ENCODE data around the gene MVK.

Gene MVK

DNA sequence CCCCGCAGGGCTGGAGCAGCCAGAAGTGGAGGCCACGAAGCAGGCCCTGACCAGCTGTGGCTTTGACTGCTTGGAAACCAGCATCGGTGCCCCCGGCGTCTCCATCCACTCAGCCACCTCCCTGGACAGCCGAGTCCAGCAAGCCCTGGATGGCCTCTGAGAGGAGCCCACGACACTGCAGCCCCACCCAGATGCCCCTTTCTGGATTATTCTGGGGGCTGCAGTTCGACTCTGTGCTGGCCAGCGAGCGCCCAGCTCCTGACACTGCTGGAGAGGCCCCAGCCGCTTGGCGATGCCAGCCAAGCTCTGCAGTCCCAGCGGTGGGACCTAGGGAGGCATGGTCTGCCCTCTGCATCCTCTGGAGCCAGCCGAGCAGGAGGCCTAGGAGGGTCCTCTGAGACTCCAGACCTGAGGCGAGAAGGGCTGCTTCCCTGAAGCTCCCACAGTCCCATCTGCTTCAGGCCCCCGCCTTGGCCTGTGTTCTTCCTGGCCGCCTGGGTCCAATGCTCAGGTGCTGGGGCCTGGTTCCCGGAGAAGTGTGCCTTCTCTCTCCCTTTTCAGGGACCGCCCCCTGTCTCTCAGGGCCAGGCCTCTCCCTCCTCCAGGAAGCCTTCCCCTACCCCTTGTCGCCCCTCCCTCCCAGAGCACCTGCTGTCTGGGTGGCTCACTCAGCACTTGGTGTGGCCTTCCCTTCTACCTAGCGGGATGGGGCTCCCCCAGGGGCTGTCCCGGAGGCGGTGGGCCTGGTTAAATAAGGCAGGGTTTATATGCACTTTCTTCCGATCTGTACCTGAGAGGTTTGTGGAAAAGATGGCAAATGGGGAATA, 23.0 kb downstream of the MVK start:
- no peak for DNase-seq (ENCODE audit: extremely low read depth, insufficient read length)
- Histone ChIP-seq H3K36me3 (ENCODE audit: control insufficient read depth, insufficient read depth, low read length) (peaks cover 15% of the 10 kb centered on the region), H3K4me3 (replicated peaks; ENCODE audit: low read depth, low read length) (no peak overlapping the region), H3K27me3 (replicated peaks; ENCODE audit: control insufficient read depth, insufficient read depth, low read length) (no peaks in the 10 kb centered on the region)
- TF ChIP-seq, protein P1, sequence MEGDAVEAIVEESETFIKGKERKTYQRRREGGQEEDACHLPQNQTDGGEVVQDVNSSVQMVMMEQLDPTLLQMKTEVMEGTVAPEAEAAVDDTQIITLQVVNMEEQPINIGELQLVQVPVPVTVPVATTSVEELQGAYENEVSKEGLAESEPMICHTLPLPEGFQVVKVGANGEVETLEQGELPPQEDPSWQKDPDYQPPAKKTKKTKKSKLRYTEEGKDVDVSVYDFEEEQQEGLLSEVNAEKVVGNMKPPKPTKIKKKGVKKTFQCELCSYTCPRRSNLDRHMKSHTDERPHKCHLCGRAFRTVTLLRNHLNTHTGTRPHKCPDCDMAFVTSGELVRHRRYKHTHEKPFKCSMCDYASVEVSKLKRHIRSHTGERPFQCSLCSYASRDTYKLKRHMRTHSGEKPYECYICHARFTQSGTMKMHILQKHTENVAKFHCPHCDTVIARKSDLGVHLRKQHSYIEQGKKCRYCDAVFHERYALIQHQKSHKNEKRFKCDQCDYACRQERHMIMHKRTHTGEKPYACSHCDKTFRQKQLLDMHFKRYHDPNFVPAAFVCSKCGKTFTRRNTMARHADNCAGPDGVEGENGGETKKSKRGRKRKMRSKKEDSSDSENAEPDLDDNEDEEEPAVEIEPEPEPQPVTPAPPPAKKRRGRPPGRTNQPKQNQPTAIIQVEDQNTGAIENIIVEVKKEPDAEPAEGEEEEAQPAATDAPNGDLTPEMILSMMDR (IDR thresholded peaks at IDR 0.05; ENCODE audit: insufficient read depth, low read length, poor library complexity, severe bottlenecking) = no peak

DNA sequence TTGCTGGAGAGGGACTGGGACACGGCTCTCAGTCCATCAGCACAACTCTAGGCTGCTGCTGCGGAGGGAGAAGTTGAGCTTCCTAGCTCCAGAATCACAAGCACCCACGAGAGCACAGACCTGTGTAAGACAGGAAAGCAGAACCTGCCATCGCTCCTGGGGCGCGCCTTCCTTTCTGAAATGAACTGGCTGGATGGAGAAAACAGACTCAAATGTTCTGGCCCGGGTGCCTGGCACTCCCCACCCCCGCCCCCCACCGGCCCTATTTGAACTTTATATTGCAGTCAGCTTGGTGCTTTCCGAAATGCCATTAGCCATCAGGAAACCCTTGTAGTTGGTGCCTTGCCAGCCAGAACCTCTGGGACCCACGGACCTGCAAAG, 23.8 kb downstream of the MVK start:
- TF ChIP-seq, protein P1 (IDR thresholded peaks at IDR 0.05; ENCODE audit: insufficient read depth, low read length, poor library complexity, severe bottlenecking) = no peak
- Histone ChIP-seq H3K36me3 (ENCODE audit: control insufficient read depth, insufficient read depth, low read length) (peaks cover 15% of the 10 kb centered on the region), H3K27me3 (replicated peaks; ENCODE audit: control insufficient read depth, insufficient read depth, low read length) (no peaks in the 10 kb centered on the region), H3K4me3 (replicated peaks; ENCODE audit: low read depth, low read length) (no peak overlapping the region)
- no peak for DNase-seq (ENCODE audit: extremely low read depth, insufficient read length)

DNA sequence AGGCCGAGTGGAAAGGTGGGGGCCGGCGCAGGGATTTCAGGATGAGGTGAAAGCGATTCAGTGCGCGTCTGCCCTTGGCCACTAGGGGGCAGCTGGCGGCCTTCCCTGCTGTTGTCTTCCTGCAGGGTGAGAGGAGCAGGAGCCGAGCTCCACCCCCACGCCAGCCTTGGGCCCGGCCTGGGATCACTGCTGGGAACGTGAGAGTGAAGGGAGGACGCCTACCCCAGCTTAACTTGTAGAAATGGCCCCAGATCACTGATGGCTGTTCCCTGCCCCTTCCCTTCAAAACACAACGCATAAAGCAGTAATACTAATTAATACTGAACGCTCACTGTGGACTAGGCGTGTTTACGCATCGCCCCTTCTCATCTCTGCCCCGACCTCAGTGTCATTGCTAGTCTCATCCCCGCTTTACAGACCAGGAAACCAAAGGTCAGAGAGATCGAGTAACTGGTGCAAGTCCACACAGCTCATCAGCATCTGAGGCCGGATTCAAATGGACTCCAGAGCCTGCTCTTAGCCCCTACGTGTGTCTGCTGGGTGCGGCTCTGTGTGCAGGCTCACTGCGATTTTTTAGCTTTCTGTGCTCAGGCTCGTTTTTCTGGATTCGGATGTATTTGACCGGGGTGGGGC, 24.3 kb downstream of the MVK start:
- no peaks in the 10 kb centered on the region for H3K27me3 ChIP-seq (replicated peaks; ENCODE audit: control insufficient read depth, insufficient read depth, low read length)
- peaks cover 14% of the 10 kb centered on the region for H3K36me3 ChIP-seq (ENCODE audit: control insufficient read depth, insufficient read depth, low read length)
- H3K4me3 ChIP-seq (replicated peaks; ENCODE audit: low read depth, low read length) = no peak overlapping the region
- peak; percentile 43 for DNase-seq (ENCODE audit: extremely low read depth, insufficient read length)
- TF ChIP-seq, protein P1 (IDR thresholded peaks at IDR 0.05; ENCODE audit: insufficient read depth, low read length, poor library complexity, severe bottlenecking) = peak; percentile 99

DNA sequence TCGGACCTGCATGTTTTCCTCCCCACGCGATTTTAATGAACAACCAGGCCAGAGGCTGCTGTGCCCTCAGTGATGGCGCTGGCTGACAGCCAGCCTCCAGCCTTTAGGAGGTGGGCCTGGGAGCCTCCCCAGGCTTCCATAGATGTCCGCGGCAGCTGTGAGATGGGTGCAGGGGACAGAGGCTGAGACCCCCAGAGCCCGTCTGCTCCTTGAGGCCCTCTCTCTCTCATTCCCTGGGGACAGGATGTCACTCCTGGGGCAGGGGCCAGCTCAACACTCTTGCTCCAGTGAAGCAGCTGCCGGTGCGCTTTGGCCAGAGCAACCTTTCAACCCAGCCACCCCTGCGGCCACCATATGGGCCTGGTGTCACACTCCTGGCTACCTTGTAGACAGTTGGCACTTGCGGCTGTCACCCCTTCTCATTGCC, 24.8 kb downstream of the MVK start:
- DNase-seq (ENCODE audit: extremely low read depth, insufficient read length) = no peak
- H3K36me3 ChIP-seq (ENCODE audit: control insufficient read depth, insufficient read depth, low read length) = peaks cover 10% of the 10 kb centered on the region
- no peaks in the 10 kb centered on the region for H3K27me3 ChIP-seq (replicated peaks; ENCODE audit: control insufficient read depth, insufficient read depth, low read length)
- TF ChIP-seq, protein P1 (IDR thresholded peaks at IDR 0.05; ENCODE audit: insufficient read depth, low read length, poor library complexity, severe bottlenecking) = no peak
- no peak overlapping the region for H3K4me3 ChIP-seq (replicated peaks; ENCODE audit: low read depth, low read length)

DNA sequence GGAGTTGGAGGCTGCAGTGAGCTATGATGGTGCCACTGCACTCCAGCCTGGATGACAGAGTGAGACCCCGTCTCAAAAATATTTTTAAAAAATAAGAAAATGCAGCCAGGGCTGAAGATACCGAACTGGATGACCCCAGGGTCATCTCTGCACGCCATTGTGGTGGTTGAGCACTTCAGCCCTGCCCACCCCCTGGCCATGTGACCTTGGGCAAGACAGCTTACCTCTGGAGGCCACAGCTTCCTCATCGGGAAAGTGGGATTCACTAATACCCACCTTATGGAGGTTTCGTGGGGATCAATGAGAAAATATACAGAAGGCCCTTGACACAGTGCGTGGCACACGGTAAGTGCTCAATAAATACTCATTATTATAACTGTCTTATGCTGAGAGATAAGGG, 25.5 kb downstream of the MVK start:
- H3K36me3 ChIP-seq (ENCODE audit: control insufficient read depth, insufficient read depth, low read length) = peaks cover 10% of the 10 kb centered on the region
- DNase-seq (ENCODE audit: extremely low read depth, insufficient read length) = no peak
- TF ChIP-seq, protein P1 (IDR thresholded peaks at IDR 0.05; ENCODE audit: insufficient read depth, low read length, poor library complexity, severe bottlenecking) = no peak
- H3K27me3 ChIP-seq (replicated peaks; ENCODE audit: control insufficient read depth, insufficient read depth, low read length) = no peaks in the 10 kb centered on the region
- no peak overlapping the region for H3K4me3 ChIP-seq (replicated peaks; ENCODE audit: low read depth, low read length)
